Neural progenitor cell (in vitro differentiated cells): ENCODE results near the gene ZC3H10. TPM values are rescaled to one million over a fixed set of nuclear protein-coding genes. Genes with fewer than 3 reads are reported as not detected.
A peak's percentile ranks its signal among the peaks of the same experiment; 100 is the strongest.

Source experiments
- DNase-seq: peaks from one replicate; pipeline ENCODE4 v3.0.0-alpha.2; 2016; ENCODE audit warnings: low spot score
- H2AFZ ChIP-seq: fragments of 200-600 bp; sonication (generic); replicated peaks from 2 replicates; pipeline ENCODE4 v1.6.1; 2016; ENCODE audit warnings: antibody characterized with exemption
- H3F3A ChIP-seq: fragments of 200-600 bp; sonication (generic); 2 replicates; pipeline ENCODE4 v1.6.1; 2016; ENCODE audit warnings: antibody characterized with exemption, low read depth
- H3K27ac ChIP-seq: fragments of 200-600 bp; sonication (generic); 2 replicates; pipeline ENCODE4 v1.5.1; 2016; ENCODE audit warnings: mild to moderate bottlenecking
- H3K27me3 ChIP-seq: fragments of 200-600 bp; sonication (generic); 2 replicates; pipeline ENCODE4 v1.6.1; 2016; ENCODE audit warnings: mild to moderate bottlenecking, moderate library complexity
- H3K36me3 ChIP-seq: fragments of 200-600 bp; sonication (generic); 2 replicates; pipeline ENCODE4 v1.5.1; 2016
- H3K4me1 ChIP-seq: fragments of 200-600 bp; sonication (generic); 2 replicates; pipeline ENCODE4 v1.6.1; 2016; ENCODE audit warnings: mixed run types
- H3K4me2 ChIP-seq: fragments of 200-600 bp; sonication (generic); 2 replicates; pipeline ENCODE4 v1.6.1; 2016
- H3K4me3 ChIP-seq: fragments of 200-600 bp; sonication (generic); 2 replicates; pipeline ENCODE4 v1.5.1; 2016
- H3K79me2 ChIP-seq: fragments of 200-600 bp; sonication (generic); 2 replicates; pipeline ENCODE4 v1.6.1; 2016; ENCODE audit warnings: low read depth
- H3K9ac ChIP-seq: fragments of 200-600 bp; sonication (generic); 2 replicates; pipeline ENCODE4 v1.6.1; 2016
- H3K9me3 ChIP-seq: fragments of 200-600 bp; sonication (generic); 2 replicates; pipeline ENCODE4 v1.5.1; 2016; ENCODE audit warnings: low read depth
- H4K20me1 ChIP-seq: fragments of 200-600 bp; sonication (generic); 2 replicates; pipeline ENCODE4 v1.6.1; 2016; ENCODE audit warnings: low read depth
- H3K27ac Mint-ChIP-seq: 3 replicates; pipeline ENCODE4 v1.8.0; 2021; ENCODE audit warnings: mixed read lengths
- H3K27me3 Mint-ChIP-seq: 2 replicates; pipeline ENCODE4 v1.8.0; 2022; ENCODE audit warnings: low read depth, mild to moderate bottlenecking, inconsistent platforms, moderate library complexity, mixed read lengths; ENCODE audit not compliant: insufficient read depth
- H3K36me3 Mint-ChIP-seq: 3 replicates; pipeline ENCODE4 v1.8.0; 2021; ENCODE audit warnings: mixed read lengths
- H3K4me1 Mint-ChIP-seq: 3 replicates; pipeline ENCODE4 v1.8.0; 2021; ENCODE audit warnings: mixed read lengths
- H3K4me3 Mint-ChIP-seq: 3 replicates; pipeline ENCODE4 v1.8.0; 2021; ENCODE audit warnings: mild to moderate bottlenecking, moderate library complexity, mixed read lengths
- H3K9me3 Mint-ChIP-seq: 3 replicates; pipeline ENCODE4 v1.8.0; 2020; ENCODE audit warnings: mixed read lengths
- EZH2 ChIP-seq: fragments of 200-600 bp; sonication (generic); IDR thresholded peaks from 2 replicates; pipeline ENCODE4 v1.6.1; 2017; ENCODE audit warnings: antibody characterized with exemption, mild to moderate bottlenecking, moderate library complexity
- EZH2phosphoT487 ChIP-seq: fragments of 200-600 bp; sonication (generic); IDR thresholded peaks from 2 replicates; pipeline ENCODE4 v1.6.1; 2017; ENCODE audit warnings: antibody characterized with exemption
- total RNA-seq: library from RNA; depleted of rRNA; stranded (reverse); fragments of >200 nt; gene quantifications from 2 replicates; pipeline ENCODE4 v1.2.3, GENCODE V29; 2015; ENCODE audit warnings: low replicate concordance
- TF ChIP-seq, protein P1 (sequence below): fragments of 200-600 bp; sonication (generic); IDR thresholded peaks from 2 replicates; pipeline ENCODE4 v1.5.1; 2017; ENCODE audit warnings: antibody characterized with exemption, mild to moderate bottlenecking

The ZC3H10 gene
- total RNA-seq, 1 donor from 2014 or later: 10.8 TPM

DNA sequence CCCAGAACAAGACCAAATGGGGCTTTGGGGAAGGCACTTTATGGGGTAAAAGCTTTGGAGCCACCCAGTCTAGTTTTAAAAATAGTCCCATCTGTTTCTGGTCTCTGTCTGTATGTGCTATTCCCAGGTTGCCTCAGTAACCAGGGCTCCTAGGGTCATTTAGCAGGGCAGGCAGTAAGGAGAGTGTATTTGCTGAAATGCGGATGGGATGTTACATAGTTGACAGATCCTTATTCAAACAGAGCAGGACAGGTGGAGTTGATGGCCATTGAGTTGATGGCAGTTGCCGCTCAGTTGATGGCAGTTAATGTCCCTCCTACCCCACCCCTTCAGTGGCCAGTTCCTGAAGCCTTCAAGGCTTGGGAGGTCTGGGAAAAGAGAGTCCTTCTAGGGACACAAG is 4.6 kb downstream of the ZC3H10 start:
- no peak overlapping the region for H3K9ac ChIP-seq
- no peak overlapping the region for H3K4me3 ChIP-seq
- H3F3A ChIP-seq: peaks cover 52% of the 10 kb centered on the region
- no peak for TF ChIP-seq EZH2phosphoT487
- no peak for TF ChIP-seq EZH2
- TF ChIP-seq, protein P1, sequence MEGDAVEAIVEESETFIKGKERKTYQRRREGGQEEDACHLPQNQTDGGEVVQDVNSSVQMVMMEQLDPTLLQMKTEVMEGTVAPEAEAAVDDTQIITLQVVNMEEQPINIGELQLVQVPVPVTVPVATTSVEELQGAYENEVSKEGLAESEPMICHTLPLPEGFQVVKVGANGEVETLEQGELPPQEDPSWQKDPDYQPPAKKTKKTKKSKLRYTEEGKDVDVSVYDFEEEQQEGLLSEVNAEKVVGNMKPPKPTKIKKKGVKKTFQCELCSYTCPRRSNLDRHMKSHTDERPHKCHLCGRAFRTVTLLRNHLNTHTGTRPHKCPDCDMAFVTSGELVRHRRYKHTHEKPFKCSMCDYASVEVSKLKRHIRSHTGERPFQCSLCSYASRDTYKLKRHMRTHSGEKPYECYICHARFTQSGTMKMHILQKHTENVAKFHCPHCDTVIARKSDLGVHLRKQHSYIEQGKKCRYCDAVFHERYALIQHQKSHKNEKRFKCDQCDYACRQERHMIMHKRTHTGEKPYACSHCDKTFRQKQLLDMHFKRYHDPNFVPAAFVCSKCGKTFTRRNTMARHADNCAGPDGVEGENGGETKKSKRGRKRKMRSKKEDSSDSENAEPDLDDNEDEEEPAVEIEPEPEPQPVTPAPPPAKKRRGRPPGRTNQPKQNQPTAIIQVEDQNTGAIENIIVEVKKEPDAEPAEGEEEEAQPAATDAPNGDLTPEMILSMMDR: no peak
- Mint-ChIP-seq H3K4me3 (no peak overlapping the region), H3K27me3 (peaks cover 7% of the 10 kb centered on the region), H3K36me3 (peaks cover 12% of the 10 kb centered on the region), H3K4me1 (peaks cover 42% of the 10 kb centered on the region), H3K9me3 (no peaks in the 10 kb centered on the region), H3K27ac (no peak overlapping the region)
- H3K4me1 ChIP-seq: peaks cover 24% of the 10 kb centered on the region
- H3K9me3 ChIP-seq: no peaks in the 10 kb centered on the region
- peaks cover 21% of the 10 kb centered on the region for H4K20me1 ChIP-seq
- peaks cover 15% of the 10 kb centered on the region for H3K79me2 ChIP-seq
- no peak overlapping the region for H3K27ac ChIP-seq
- DNase-seq: no peak
- H3K27me3 ChIP-seq: no peaks in the 10 kb centered on the region
- no peak overlapping the region for H2AFZ ChIP-seq
- H3K4me2 ChIP-seq: no peak overlapping the region
- no peaks in the 10 kb centered on the region for H3K36me3 ChIP-seq

DNA sequence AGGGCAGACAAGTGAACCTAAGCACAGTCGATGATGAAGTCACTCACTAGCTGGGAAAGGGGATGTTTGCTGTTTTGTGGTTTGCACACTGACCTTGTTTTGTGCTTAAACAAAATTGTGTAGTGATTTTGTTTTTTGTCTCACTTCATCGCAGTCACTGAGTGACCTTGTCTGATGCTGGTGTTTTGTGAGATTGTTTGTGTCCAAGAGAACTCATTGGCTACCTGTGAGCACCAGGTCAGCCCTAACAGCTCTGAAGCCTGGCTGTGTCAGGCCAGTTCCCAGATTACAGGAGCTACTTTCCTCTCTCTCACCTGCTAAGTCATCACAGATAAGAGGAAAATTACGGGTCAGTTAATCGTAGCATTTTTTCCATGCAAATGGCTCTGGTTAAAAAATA is 6.1 kb downstream of the ZC3H10 start:
- Histone ChIP-seq H4K20me1 (peaks cover 10% of the 10 kb centered on the region), H3K4me3 (no peak overlapping the region), H3F3A (peaks cover 46% of the 10 kb centered on the region), H3K79me2 (peaks cover 14% of the 10 kb centered on the region), H3K27ac (no peak overlapping the region), H3K9ac (no peak overlapping the region), H3K4me1 (peaks cover 18% of the 10 kb centered on the region), H3K36me3 (no peaks in the 10 kb centered on the region), H3K27me3 (no peaks in the 10 kb centered on the region), H2AFZ (no peak overlapping the region), H3K9me3 (no peaks in the 10 kb centered on the region), H3K4me2 (no peak overlapping the region)
- Mint-ChIP-seq H3K4me3 (no peak overlapping the region), H3K4me1 (peaks cover 32% of the 10 kb centered on the region), H3K36me3 (peaks cover 8% of the 10 kb centered on the region), H3K27me3 (peaks cover 10% of the 10 kb centered on the region), H3K9me3 (no peaks in the 10 kb centered on the region), H3K27ac (no peak overlapping the region)
- DNase-seq: no peak
- no peak for TF ChIP-seq EZH2phosphoT487
- TF ChIP-seq, protein P1: no peak
- TF ChIP-seq EZH2: no peak

DNA sequence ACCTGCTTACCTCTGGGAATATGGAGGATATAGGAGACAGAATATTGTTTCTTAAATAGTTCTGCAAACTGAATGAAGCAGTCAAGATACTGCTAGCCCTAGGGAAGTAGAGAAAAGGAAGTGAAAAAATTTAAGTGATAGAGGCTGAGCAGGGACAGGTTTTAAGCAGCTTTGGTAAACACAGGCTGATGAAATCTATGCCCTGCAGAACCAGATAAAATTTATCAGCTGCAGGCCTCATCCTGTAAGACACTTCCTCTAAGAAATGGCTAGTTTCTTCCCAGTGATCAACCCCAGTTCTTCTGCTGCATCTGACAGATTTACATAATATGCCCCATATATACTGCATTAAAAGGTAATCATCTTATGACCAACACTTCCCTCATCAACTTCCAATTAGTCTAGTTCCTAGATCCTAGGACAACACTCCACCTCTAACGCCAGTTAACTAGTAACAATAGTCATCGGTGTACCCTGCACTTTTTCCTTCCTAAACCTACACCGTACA is 8.7 kb downstream of the ZC3H10 start:
- Histone ChIP-seq H4K20me1 (peaks cover 16% of the 10 kb centered on the region), H3F3A (peaks cover 36% of the 10 kb centered on the region), H3K27ac (peak overlapping the region; percentile 95), H3K27me3 (no peaks in the 10 kb centered on the region), H3K9me3 (no peaks in the 10 kb centered on the region), H3K9ac (peak overlapping the region; percentile 25), H3K4me2 (peak overlapping the region; percentile 79), H3K36me3 (no peaks in the 10 kb centered on the region), H3K79me2 (peaks cover 33% of the 10 kb centered on the region), H3K4me3 (peak overlapping the region; percentile 51), H3K4me1 (peaks cover 18% of the 10 kb centered on the region), H2AFZ (no peak overlapping the region)
- H3K4me3 Mint-ChIP-seq: peak overlapping the region; percentile 99
- peaks cover 35% of the 10 kb centered on the region for H3K4me1 Mint-ChIP-seq
- TF ChIP-seq, protein P1: no peak
- no peak for TF ChIP-seq EZH2phosphoT487
- TF ChIP-seq EZH2: no peak
- H3K27me3 Mint-ChIP-seq: peaks cover 9% of the 10 kb centered on the region
- no peak for DNase-seq
- H3K36me3 Mint-ChIP-seq: peaks cover 18% of the 10 kb centered on the region
- H3K9me3 Mint-ChIP-seq: no peaks in the 10 kb centered on the region
- H3K27ac Mint-ChIP-seq: no peak overlapping the region
